HepG2 (cell line): ENCODE data around the gene ZNF554. TPM values are rescaled to one million over a fixed set of nuclear protein-coding genes. Genes with fewer than 3 reads are reported as not detected.
A peak's percentile ranks its signal among the peaks of the same experiment; 100 is the strongest.

Source experiments
- ATAC-seq: fragments of 200-7000 bp; cut with Tn5 transposase; 3 replicates; pipeline ENCODE4 v1.9.1; 2020; ENCODE audit warnings: mild to moderate bottlenecking, moderate library complexity
- BruUV-seq: library from RNA; stranded (reverse); fragments of 400-500 nt; replicated peaks from 2 replicates; lab custom pipeline; 2021; lab: Mats Ljungman, UMichigan
- CTCF ChIA-PET: fragments of 300-600 bp; formaldehyde crosslinking; extraction: SDS; loops from one replicate; lab custom pipeline; 2021; ENCODE audit warnings: low total read pairs, inconsistent platforms, low intra/inter-chr PET ratio; lab: Yijun Ruan, JAX
- POLR2A ChIA-PET: fragments of 350-600 bp; sonication (Branson Sonifier 250); formaldehyde crosslinking; loops from one replicate; lab custom pipeline; 2020; ENCODE audit warnings: antibody characterized with exemption, inconsistent platforms; lab: Yijun Ruan, JAX
- DNase-seq: peaks from one replicate; pipeline ENCODE4 v3.0.0-alpha.2; 2015; ENCODE audit warnings: low spot score
- FAIRE-seq: peaks from 3 replicates; lab custom pipeline; 2011; peaks lifted over from hg19 to GRCh38; lab: Jason Lieb, UNC
- H2AFZ ChIP-seq: one replicate; pipeline ENCODE4 v1.6.1; 2011; ENCODE audit warnings: low read length, inconsistent platforms
- H3K27ac ChIP-seq: fragments of 300-600 bp; 3 replicates; pipeline ENCODE4 v1.8.0; 2011; ENCODE audit warnings: mixed run types, mild to moderate bottlenecking, mixed read lengths, low read length, inconsistent platforms; ENCODE audit not compliant: insufficient read depth; ENCODE audit errors: extremely low read length
- H3K27me3 ChIP-seq, 2 experiments: fragments of 200-600 bp in 1 of 2; 2 replicates in 1 of 2; 3 replicates in 1 of 2; pipeline versions ENCODE4 v1.6.0 to v1.8.0; 2011; ENCODE audit warnings: low read length in 2 of 2, mild to moderate bottlenecking in 2 of 2, moderate library complexity in 2 of 2, inconsistent platforms in 1 of 2; ENCODE audit not compliant: insufficient read depth in 2 of 2, control insufficient read depth in 1 of 2
- H3K36me3 ChIP-seq, 2 experiments: fragments of 200-600 bp in 1 of 2; replicated peaks in 1 of 2; 2 replicates in 1 of 2; 3 replicates in 1 of 2; pipeline versions ENCODE4 v1.5.1 to v1.8.0; 2011; ENCODE audit warnings: low read length in 2 of 2, inconsistent platforms in 1 of 2; ENCODE audit not compliant: insufficient read depth in 2 of 2, control insufficient read depth in 1 of 2
- H3K4me1 ChIP-seq: 2 replicates; pipeline ENCODE4 v1.5.1; 2012; ENCODE audit warnings: low read length, inconsistent platforms; ENCODE audit not compliant: insufficient read depth
- H3K4me2 ChIP-seq: 2 replicates; pipeline ENCODE4 v1.6.0; 2011; ENCODE audit warnings: low read depth, low read length, inconsistent platforms
- H3K4me3 ChIP-seq, 3 experiments: fragments of 200-600 bp in 1 of 3; sonication (generic), shearing (Covaris generic) in 1 of 3; replicated peaks in 1 of 3; 2 replicates each; pipeline ENCODE4 v1.5.1; 2011 to 2016; ENCODE audit warnings: low read length in 3 of 3, inconsistent platforms in 2 of 3, low read depth in 2 of 3, mild to moderate bottlenecking in 2 of 3, control low read depth in 1 of 3, mixed read lengths in 1 of 3; ENCODE audit not compliant: insufficient read depth in 1 of 3
- H3K79me2 ChIP-seq: one replicate; pipeline ENCODE4 v1.6.1; 2011; ENCODE audit warnings: low read length, inconsistent platforms; ENCODE audit not compliant: insufficient read depth
- H3K9ac ChIP-seq: 2 replicates; pipeline ENCODE4 v1.6.0; 2011; ENCODE audit warnings: mild to moderate bottlenecking, low read depth, low read length, inconsistent platforms; ENCODE audit not compliant: insufficient read depth
- H3K9me3 ChIP-seq: 2 replicates; pipeline ENCODE4 v1.5.1; 2012; ENCODE audit warnings: mild to moderate bottlenecking, low read length
- H4K20me1 ChIP-seq: 2 replicates; pipeline ENCODE4 v1.6.0; 2011; ENCODE audit warnings: inconsistent platforms, mild to moderate bottlenecking, low read length, moderate library complexity; ENCODE audit not compliant: insufficient read depth
- ARNT2 ChIP-seq: sonication (generic); formaldehyde crosslinking; IDR thresholded peaks from 2 replicates; pipeline ENCODE4 v1.8.0; 2022; ENCODE audit warnings: mild to moderate bottlenecking, low read depth, missing genetic modification reagents, moderate library complexity
- ATF7 ChIP-seq, 2 experiments: fragments of 450-650 bp in 1 of 2; sonication (generic) in 1 of 2; formaldehyde crosslinking in 1 of 2; IDR thresholded peaks; 2 replicates each; pipeline versions ENCODE4 v1.4.0 to v1.6.1; 2016 to 2020; ENCODE audit warnings: antibody characterized with exemption in 1 of 2, mild to moderate bottlenecking in 1 of 2, missing genetic modification reagents in 1 of 2
- BRCA1 ChIP-seq: sonication (generic); formaldehyde crosslinking; IDR thresholded peaks from 2 replicates; pipeline ENCODE4 v1.4.0; 2020; ENCODE audit warnings: missing genetic modification reagents
- EED ChIP-seq: sonication (generic); formaldehyde crosslinking; IDR thresholded peaks from 2 replicates; pipeline ENCODE4 v1.5.0; 2020; ENCODE audit warnings: mild to moderate bottlenecking, missing genetic modification reagents
- FOSL1 ChIP-seq: sonication (generic); formaldehyde crosslinking; IDR thresholded peaks from 2 replicates; pipeline ENCODE4 v1.9.0; 2021; ENCODE audit warnings: missing genetic modification reagents, borderline replicate concordance
- HOXA9 ChIP-seq: sonication (generic); formaldehyde crosslinking; IDR thresholded peaks from 2 replicates; pipeline ENCODE4 v1.8.1; 2022; ENCODE audit warnings: missing genetic modification reagents, mild to moderate bottlenecking, moderate library complexity, borderline replicate concordance
- JUN ChIP-seq: sonication (generic); formaldehyde crosslinking; IDR thresholded peaks from 2 replicates; pipeline ENCODE4 v1.4.0; 2020; ENCODE audit warnings: mild to moderate bottlenecking, missing genetic modification reagents
- KLF9 ChIP-seq: IDR thresholded peaks from 2 replicates; pipeline ENCODE4 v1.6.1; 2016; ENCODE audit warnings: low read depth
- MYNN ChIP-seq: sonication (generic); formaldehyde crosslinking; IDR thresholded peaks from 2 replicates; pipeline ENCODE4 v1.4.0; 2020; ENCODE audit warnings: mild to moderate bottlenecking, low read depth, missing genetic modification reagents
- SAFB2 ChIP-seq: sonication (generic); formaldehyde crosslinking; IDR thresholded peaks from 2 replicates; pipeline ENCODE4 v1.5.1; 2020; ENCODE audit warnings: missing genetic modification reagents, low read depth, mild to moderate bottlenecking, borderline replicate concordance
- TEAD3 ChIP-seq: optimal IDR thresholded peaks from 2 replicates; pipeline ENCODE3; 2016; ENCODE audit warnings: borderline replicate concordance
- ZBTB25 ChIP-seq: IDR thresholded peaks from 2 replicates; pipeline ENCODE4 v1.6.1; 2018; ENCODE audit warnings: missing genetic modification reagents
- ZFAT ChIP-seq: sonication (generic); formaldehyde crosslinking; conservative IDR thresholded peaks from 2 replicates; pipeline ENCODE4 v1.8.1; 2023; ENCODE audit warnings: missing genetic modification reagents, inconsistent platforms
- ZFP36L1 ChIP-seq: sonication (generic); formaldehyde crosslinking; IDR thresholded peaks from 2 replicates; pipeline ENCODE4 v1.8.0; 2022; ENCODE audit warnings: mild to moderate bottlenecking, missing genetic modification reagents, moderate library complexity
- ZNF17 ChIP-seq: sonication (generic); formaldehyde crosslinking; IDR thresholded peaks from 2 replicates; pipeline ENCODE4 v1.5.0; 2020; ENCODE audit warnings: mild to moderate bottlenecking, missing genetic modification reagents
- ZNF543 ChIP-seq: sonication (generic); formaldehyde crosslinking; IDR thresholded peaks from 2 replicates; pipeline ENCODE4 v1.4.0; 2020; ENCODE audit warnings: mild to moderate bottlenecking, missing genetic modification reagents
- ZNF577 ChIP-seq: sonication (generic); formaldehyde crosslinking; IDR thresholded peaks from 2 replicates; pipeline ENCODE4 v1.4.0; 2020; ENCODE audit warnings: mild to moderate bottlenecking, low read depth, missing genetic modification reagents, borderline replicate concordance
- ZNF607 ChIP-seq: sonication (generic); formaldehyde crosslinking; IDR thresholded peaks from 2 replicates; pipeline ENCODE4 v1.5.1; 2020; ENCODE audit warnings: missing genetic modification reagents, mild to moderate bottlenecking, borderline replicate concordance
- ZNF644 ChIP-seq: IDR thresholded peaks from 2 replicates; pipeline ENCODE4 v1.6.1; 2016; ENCODE audit warnings: low read depth
- ZSCAN30 ChIP-seq: sonication (generic); formaldehyde crosslinking; IDR thresholded peaks from 2 replicates; pipeline ENCODE4 v1.5.0; 2020; ENCODE audit warnings: mild to moderate bottlenecking, missing genetic modification reagents
- ZSCAN31 ChIP-seq: sonication (generic); formaldehyde crosslinking; IDR thresholded peaks from 2 replicates; pipeline ENCODE4 v1.5.0; 2020; ENCODE audit warnings: low read depth, mild to moderate bottlenecking, missing genetic modification reagents
- WGBS: methylation state at CpG from one replicate; pipeline ENCODE4 v1.1.6; 2017; ENCODE audit warnings: low lambda C conversion rate; 5-methylcytosine and 5-hydroxymethylcytosine counted together
- in situ Hi-C: cut with HindIII; loops from 2 replicates; pipeline ENCODE4 v1.10.0; 2017; ENCODE audit warnings: low pct_unique_long_range_greater_than_20kb; ENCODE audit not compliant: extremely low pct_ligation_motif_present
- intact Hi-C: fragments of 100-400 bp; cut with micrococcal nuclease; formaldehyde crosslinking; loops from one replicate; pipeline ENCODE4 v1.10.0; 2022; ENCODE audit not compliant: unreplicated experiment
- polyA plus RNA-seq, 8 experiments: library from polyadenylated mRNA; depleted of rRNA in 3 of 8; stranded (reverse) in 7 of 8; unstranded in 1 of 8; fragments of >200 nt; fragmentation: Illumina TruSeq in 4 of 8; extraction: Trizol in 4 of 8; gene quantifications; 2 replicates each; pipeline versions ENCODE4 v1.2.1 to v1.2.3, GENCODE V29; 2011 to 2016; ENCODE audit warnings: low read depth in 4 of 8, missing spikeins in 1 of 8, mixed read lengths in 1 of 8; ENCODE audit not compliant: insufficient read depth in 1 of 8
- total RNA-seq, 5 experiments: library from RNA; depleted of rRNA; stranded (reverse); fragments of >200 nt; fragmentation: Illumina TruSeq; extraction: Trizol; gene quantifications; 2 replicates each; pipeline ENCODE4 v1.2.3, GENCODE V29; 2016; ENCODE audit warnings: low read depth in 1 of 5
- TF ChIP-seq, protein P1 (sequence below): sonication (generic); formaldehyde crosslinking; IDR thresholded peaks from 2 replicates; pipeline ENCODE4 v1.9.0; 2022; ENCODE audit warnings: missing genetic modification reagents, mild to moderate bottlenecking, borderline replicate concordance

ZNF554 gene
- total and polyA plus RNA-seq, 2 of the 13 experiments (the other 11 are each of a cell fraction or from before 2014, with no cell fraction given) = 2.2 to 2.7 TPM

- TF ChIP-seq ZNF607 (peak; percentile 61), EED (CRISPR knock-in tag) (no peak), BRCA1 (CRISPR knock-in tag) (no peak), ZFAT (CRISPR knock-in tag) (no peak), HOXA9 (CRISPR knock-in tag) (no peak), SAFB2 (CRISPR knock-in tag) (peak; percentile 65; the same call in 1 of the 2 replicates), JUN (no peak), ZNF577 (CRISPR knock-in tag) (no peak), ZNF543 (CRISPR knock-in tag) (no peak), TEAD3 (peak; percentile 63), ZNF17 (CRISPR knock-in tag) (no peak)
Measured at GRCh38 chr19:2819540-2820111, at the start of gene ZNF554 (continued).

DNA sequence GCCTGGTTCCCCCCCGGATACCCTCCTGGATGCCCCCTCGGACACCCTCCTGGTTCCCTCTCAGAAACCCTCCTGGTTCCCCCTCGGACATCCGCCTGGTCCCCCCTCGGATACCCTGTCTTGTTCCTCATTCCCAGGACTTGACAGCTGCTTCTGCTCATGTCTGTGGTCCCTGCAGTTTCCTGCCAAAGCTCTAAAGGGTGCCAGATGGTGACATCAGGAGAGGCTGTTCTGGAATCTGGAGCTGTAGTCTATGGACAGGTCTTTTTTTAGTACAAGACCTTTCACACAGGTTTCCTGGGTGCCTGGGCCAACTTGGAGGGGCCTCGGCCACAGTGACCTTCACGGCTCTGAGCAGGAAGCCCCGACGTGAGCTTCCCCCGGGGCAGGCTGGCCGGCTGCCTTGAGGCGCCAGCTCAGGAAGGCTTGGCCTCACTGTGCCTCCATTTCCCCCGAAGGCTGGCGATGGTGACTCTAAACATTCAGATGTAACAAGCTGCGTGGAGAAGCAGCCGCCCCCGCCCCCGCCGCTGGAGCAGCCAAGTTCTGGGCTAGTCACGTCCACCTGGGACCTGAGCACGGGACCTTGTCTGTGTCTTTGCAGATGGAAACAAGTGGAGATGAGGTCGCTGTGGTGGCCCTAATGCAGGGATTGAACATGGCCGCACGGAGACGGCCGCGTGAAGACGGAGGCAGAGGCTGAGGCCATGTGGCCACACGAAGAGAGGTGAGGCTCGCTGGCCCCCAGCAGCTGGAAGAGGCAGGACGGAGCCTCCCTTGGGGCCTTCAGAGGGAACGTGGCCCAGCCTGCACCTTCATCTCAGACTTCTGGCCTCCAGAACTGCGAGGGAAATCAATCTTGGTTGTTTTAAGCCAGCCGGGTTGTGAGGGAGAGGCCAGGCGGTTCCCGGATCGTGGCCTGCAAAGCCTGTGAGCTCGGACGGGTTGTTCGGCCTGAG lies 49.3 kb upstream of the ZNF554 start:
- H3K79me2 ChIP-seq = peaks cover 53% of the 10 kb centered on the region
- ATAC-seq = no peak
- no peak overlapping the region for H3K27ac ChIP-seq
- POLR2A ChIA-PET = no interaction called here
- no peaks in the 10 kb centered on the region for H3K9me3 ChIP-seq
- CTCF ChIA-PET = no interaction called here
- WGBS = 96% methylated on average over 36 of the region's 40 CpGs
- in situ Hi-C loops = no loop called here
- no peak for DNase-seq
- TF ChIP-seq ZSCAN31 (CRISPR knock-in tag) (no peak), ZBTB25 (CRISPR knock-in tag) (no peak), ZSCAN30 (CRISPR knock-in tag) (no peak), ZNF644 (CRISPR knock-in tag) (no peak), MYNN (CRISPR knock-in tag) (no peak), ATF7 (IDR thresholded peaks at IDR 0.05) (no peak), ATF7 (CRISPR knock-in tag; IDR thresholded peaks at IDR 0.05) (no peak), KLF9 (CRISPR knock-in tag) (no peak), ZFP36L1 (CRISPR knock-in tag) (no peak), FOSL1 (CRISPR knock-in tag) (no peak), ARNT2 (CRISPR knock-in tag) (no peak)
- TF ChIP-seq, protein P1, sequence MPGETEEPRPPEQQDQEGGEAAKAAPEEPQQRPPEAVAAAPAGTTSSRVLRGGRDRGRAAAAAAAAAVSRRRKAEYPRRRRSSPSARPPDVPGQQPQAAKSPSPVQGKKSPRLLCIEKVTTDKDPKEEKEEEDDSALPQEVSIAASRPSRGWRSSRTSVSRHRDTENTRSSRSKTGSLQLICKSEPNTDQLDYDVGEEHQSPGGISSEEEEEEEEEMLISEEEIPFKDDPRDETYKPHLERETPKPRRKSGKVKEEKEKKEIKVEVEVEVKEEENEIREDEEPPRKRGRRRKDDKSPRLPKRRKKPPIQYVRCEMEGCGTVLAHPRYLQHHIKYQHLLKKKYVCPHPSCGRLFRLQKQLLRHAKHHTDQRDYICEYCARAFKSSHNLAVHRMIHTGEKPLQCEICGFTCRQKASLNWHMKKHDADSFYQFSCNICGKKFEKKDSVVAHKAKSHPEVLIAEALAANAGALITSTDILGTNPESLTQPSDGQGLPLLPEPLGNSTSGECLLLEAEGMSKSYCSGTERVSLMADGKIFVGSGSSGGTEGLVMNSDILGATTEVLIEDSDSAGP (CRISPR knock-in tag) = no peak
- no peaks in the 10 kb centered on the region for H3K27me3 ChIP-seq
- peaks cover 19% of the 10 kb centered on the region; the same call in 1 of the 2 replicates for H4K20me1 ChIP-seq
- H3K4me3 ChIP-seq = no peak overlapping the region
- FAIRE-seq = no peak
- H3K9ac ChIP-seq = no peak overlapping the region
- intact Hi-C loops = no loop called here
- peaks cover 9% of the 10 kb centered on the region for H3K4me1 ChIP-seq
- BruUV-seq = no TSS peak
- no peak overlapping the region for H2AFZ ChIP-seq
- no peak overlapping the region for H3K4me2 ChIP-seq
- H3K36me3 ChIP-seq = peaks cover 17 to 37% of the 10 kb centered on the region in 2 experiments
